Measurements from ENCODE around the gene KDM4B. TPM values are rescaled to one million over a fixed set of nuclear protein-coding genes. Genes with fewer than 3 reads are reported as not detected.
A peak's percentile ranks its signal among the peaks of the same experiment; 100 is the strongest.

The KDM4B gene
- total RNA-seq, 2 donors from 2014 or later, result 57.0 to 63.1 TPM

GRCh38 chr19:5041913-5042187, 72.9 kb downstream of the KDM4B start:
- DNase-seq (ENCODE audit: low spot score), result no peak
- H3K4me3 Mint-ChIP-seq, result no peak overlapping the region
- no peaks in the 10 kb centered on the region for H3K36me3 Mint-ChIP-seq
- no peak overlapping the region for H3K27ac Mint-ChIP-seq
- ATAC-seq, result no peak
- peaks cover 0 to 9% of the 10 kb centered on the region in 2 donors for H3K4me1 Mint-ChIP-seq (ENCODE audit: low read depth in 2 of 2)
- H3K27me3 Mint-ChIP-seq, result no peaks in the 10 kb centered on the region
- no peaks in the 10 kb centered on the region for H3K9me3 Mint-ChIP-seq

GRCh38 chr19:5042556-5042955, 73.6 kb downstream of the KDM4B start:
- DNase-seq (ENCODE audit: low spot score) (no peak), ATAC-seq (no peak)
- H3K4me1 Mint-ChIP-seq (ENCODE audit: low read depth in 2 of 2), result peaks cover 0 to 8% of the 10 kb centered on the region in 2 donors
- H3K9me3 Mint-ChIP-seq, result no peaks in the 10 kb centered on the region
- H3K27me3 Mint-ChIP-seq, result no peaks in the 10 kb centered on the region
- no peak overlapping the region for H3K27ac Mint-ChIP-seq
- H3K36me3 Mint-ChIP-seq, result no peaks in the 10 kb centered on the region
- no peak overlapping the region for H3K4me3 Mint-ChIP-seq

- DNase-seq (ENCODE audit: low spot score), result no peak
- no peaks in the 10 kb centered on the region for H3K36me3 Mint-ChIP-seq
- no peak for ATAC-seq
- no peak overlapping the region for H3K27ac Mint-ChIP-seq
- no peaks in the 10 kb centered on the region for H3K27me3 Mint-ChIP-seq
- no peak overlapping the region for H3K4me3 Mint-ChIP-seq
- no peaks in the 10 kb centered on the region for H3K9me3 Mint-ChIP-seq
- H3K4me1 Mint-ChIP-seq (ENCODE audit: low read depth in 2 of 2), result peaks cover 0 to 8% of the 10 kb centered on the region in 2 donors
Observed at GRCh38 chr19:5045029-5045428, 76.1 kb downstream of the KDM4B start.

- H3K9me3 Mint-ChIP-seq, result no peaks in the 10 kb centered on the region
- H3K27ac Mint-ChIP-seq, result no peak overlapping the region
- no peaks in the 10 kb centered on the region for H3K36me3 Mint-ChIP-seq
- no peak overlapping the region for H3K4me3 Mint-ChIP-seq
- ATAC-seq (no peak), DNase-seq (ENCODE audit: low spot score) (no peak)
- peaks cover 0 to 6% of the 10 kb centered on the region in 2 donors for H3K4me1 Mint-ChIP-seq (ENCODE audit: low read depth in 2 of 2)
- H3K27me3 Mint-ChIP-seq, result no peaks in the 10 kb centered on the region
Observed at GRCh38 chr19:5045956-5046338, 77.0 kb downstream of the KDM4B start.

GRCh38 chr19:5046339-5047039, 77.6 kb downstream of the KDM4B start:
- no peak for ATAC-seq
- Mint-ChIP-seq H3K4me1 (ENCODE audit: low read depth in 2 of 2) (peaks cover 0 to 6% of the 10 kb centered on the region in 2 donors), H3K4me3 (no peak overlapping the region), H3K27ac (no peak overlapping the region), H3K27me3 (no peaks in the 10 kb centered on the region), H3K9me3 (no peaks in the 10 kb centered on the region), H3K36me3 (no peaks in the 10 kb centered on the region)
- no peak for DNase-seq (ENCODE audit: low spot score)

- Mint-ChIP-seq H3K9me3 (no peaks in the 10 kb centered on the region), H3K27ac (no peak overlapping the region), H3K4me3 (no peak overlapping the region), H3K27me3 (no peaks in the 10 kb centered on the region), H3K36me3 (no peaks in the 10 kb centered on the region), H3K4me1 (ENCODE audit: low read depth in 2 of 2) (peaks cover 0 to 6% of the 10 kb centered on the region in 2 donors)
- no peak for DNase-seq (ENCODE audit: low spot score)
- no peak for ATAC-seq
Observed at GRCh38 chr19:5047251-5047935, 78.5 kb downstream of the KDM4B start.

- peaks cover 0 to 6% of the 10 kb centered on the region in 2 donors for H3K4me1 Mint-ChIP-seq (ENCODE audit: low read depth in 2 of 2)
- ATAC-seq (peak; percentile 75 to 81), DNase-seq (ENCODE audit: low spot score) (no peak)
- no peaks in the 10 kb centered on the region for H3K9me3 Mint-ChIP-seq
- H3K27ac Mint-ChIP-seq, result no peak overlapping the region
- H3K27me3 Mint-ChIP-seq, result no peaks in the 10 kb centered on the region
- H3K36me3 Mint-ChIP-seq, result no peaks in the 10 kb centered on the region
- H3K4me3 Mint-ChIP-seq, result no peak overlapping the region
Observed at GRCh38 chr19:5048091-5048726, 79.3 kb downstream of the KDM4B start.

GRCh38 chr19:5048727-5049553, 80.0 kb downstream of the KDM4B start:
- Mint-ChIP-seq H3K36me3 (no peaks in the 10 kb centered on the region), H3K4me1 (ENCODE audit: low read depth in 2 of 2) (peaks cover 0 to 6% of the 10 kb centered on the region in 2 donors), H3K4me3 (no peak overlapping the region), H3K27ac (no peak overlapping the region), H3K27me3 (no peaks in the 10 kb centered on the region), H3K9me3 (no peaks in the 10 kb centered on the region)
- DNase-seq (ENCODE audit: low spot score) (no peak), ATAC-seq (no peak)

GRCh38 chr19:5049561-5049960, 80.6 kb downstream of the KDM4B start:
- DNase-seq (ENCODE audit: low spot score) (no peak), ATAC-seq (no peak)
- Mint-ChIP-seq H3K4me1 (ENCODE audit: low read depth in 2 of 2) (peaks cover 0 to 6% of the 10 kb centered on the region in 2 donors), H3K27ac (no peak overlapping the region), H3K36me3 (no peaks in the 10 kb centered on the region), H3K9me3 (no peaks in the 10 kb centered on the region), H3K4me3 (no peak overlapping the region), H3K27me3 (no peaks in the 10 kb centered on the region)

GRCh38 chr19:5050067-5050656, 81.2 kb downstream of the KDM4B start:
- Mint-ChIP-seq H3K36me3 (no peaks in the 10 kb centered on the region), H3K27me3 (no peaks in the 10 kb centered on the region), H3K9me3 (no peaks in the 10 kb centered on the region), H3K27ac (no peak overlapping the region), H3K4me1 (ENCODE audit: low read depth in 2 of 2) (peaks cover 0 to 4% of the 10 kb centered on the region in 2 donors), H3K4me3 (no peak overlapping the region)
- ATAC-seq, result no peak
- no peak for DNase-seq (ENCODE audit: low spot score)

GRCh38 chr19:5050905-5051304, 82.0 kb downstream of the KDM4B start:
- H3K9me3 Mint-ChIP-seq, result no peaks in the 10 kb centered on the region
- DNase-seq (ENCODE audit: low spot score) (no peak), ATAC-seq (no peak)
- peaks cover 0 to 3% of the 10 kb centered on the region in 2 donors for H3K4me1 Mint-ChIP-seq (ENCODE audit: low read depth in 2 of 2)
- no peaks in the 10 kb centered on the region for H3K36me3 Mint-ChIP-seq
- H3K27ac Mint-ChIP-seq, result no peak overlapping the region
- no peak overlapping the region for H3K4me3 Mint-ChIP-seq
- no peaks in the 10 kb centered on the region for H3K27me3 Mint-ChIP-seq

- H3K9me3 Mint-ChIP-seq, result no peaks in the 10 kb centered on the region
- H3K27me3 Mint-ChIP-seq, result no peaks in the 10 kb centered on the region
- H3K4me1 Mint-ChIP-seq (ENCODE audit: low read depth in 2 of 2), result peaks cover 0 to 3% of the 10 kb centered on the region in 2 donors
- ATAC-seq (no peak), DNase-seq (ENCODE audit: low spot score) (no peak)
- H3K4me3 Mint-ChIP-seq, result no peak overlapping the region
- H3K36me3 Mint-ChIP-seq, result no peaks in the 10 kb centered on the region
- no peak overlapping the region for H3K27ac Mint-ChIP-seq
Observed at GRCh38 chr19:5051619-5052018, 82.7 kb downstream of the KDM4B start.

GRCh38 chr19:5052515-5052914, 83.6 kb downstream of the KDM4B start:
- H3K9me3 Mint-ChIP-seq, result no peaks in the 10 kb centered on the region
- H3K4me1 Mint-ChIP-seq (ENCODE audit: low read depth in 2 of 2), result peaks cover 0 to 8% of the 10 kb centered on the region in 2 donors
- ATAC-seq (no peak), DNase-seq (ENCODE audit: low spot score) (no peak)
- H3K27me3 Mint-ChIP-seq, result no peaks in the 10 kb centered on the region
- H3K4me3 Mint-ChIP-seq, result no peak overlapping the region
- no peaks in the 10 kb centered on the region for H3K36me3 Mint-ChIP-seq
- H3K27ac Mint-ChIP-seq, result no peak overlapping the region

All from natural killer cell treated with Interleukin-12 subunit alpha and Interleukin-12 subunit beta and Interleukin-15 and Interleukin-18, amount 100 ng/mL, for 72 hours (primary cell).